Thoracic aorta (tissue), 2 donors: ENCODE results near the gene RAB37. TPM values are rescaled to one million over a fixed set of nuclear protein-coding genes. Genes with fewer than 3 reads are reported as not detected.

Source experiments
- ATAC-seq: fragments of 150-250 bp; one replicate; pipeline ENCODE4 v1.8.0; 2017; ENCODE audit warnings: low read depth; ENCODE audit not compliant: insufficient number of reproducible peaks, low FRiP score
- DNase-seq: peaks from one replicate; pipeline ENCODE4 v3.0.0-alpha.2; 2020; ENCODE audit warnings: low spot score
- H3K27ac ChIP-seq, 2 donors: fragments of 200-600 bp; sonication (generic); 1 replicate in 1 of 2; 2 replicates in 1 of 2; pipeline ENCODE4 v1.5.1; 2016; ENCODE audit warnings: mild to moderate bottlenecking in 2 of 2, moderate library complexity in 2 of 2
- H3K27me3 ChIP-seq: fragments of 200-600 bp; sonication (generic); replicated peaks from 2 replicates; pipeline ENCODE4 v1.6.0; 2016; ENCODE audit warnings: mild to moderate bottlenecking; ENCODE audit not compliant: insufficient read depth
- H3K36me3 ChIP-seq: fragments of 200-600 bp; sonication (generic); one replicate; pipeline ENCODE4 v1.5.1; 2016
- H3K4me1 ChIP-seq, 2 donors: fragments of 200-600 bp; sonication (generic); 1 replicate in 1 of 2; 2 replicates in 1 of 2; pipeline versions ENCODE4 v1.5.1 to v1.6.0; 2016; ENCODE audit warnings: low read depth in 2 of 2, mild to moderate bottlenecking in 1 of 2; ENCODE audit not compliant: control insufficient read depth in 1 of 2
- H3K4me3 ChIP-seq: fragments of 200-600 bp; sonication (generic); 2 replicates; pipeline ENCODE4 v1.5.1; 2016; ENCODE audit warnings: mild to moderate bottlenecking
- H3K9me3 ChIP-seq: fragments of 200-600 bp; sonication (generic); 2 replicates; pipeline ENCODE4 v1.5.1; 2016
- CTCF ChIP-seq: fragments of 200-600 bp; sonication (generic); IDR thresholded peaks from one replicate; pipeline ENCODE4 v1.5.1; 2019; ENCODE audit warnings: antibody characterized with exemption
- total RNA-seq, 2 donors: library from RNA; depleted of rRNA; stranded (reverse); fragments of >200 nt; gene quantifications; one replicate each; pipeline versions ENCODE4 v1.1.0 to v1.2.3, GENCODE V29; 2016

The RAB37 gene
- total RNA-seq, 2 donors from 2014 or later: 2.2 to 3.2 TPM

- Histone ChIP-seq H3K4me1 (peaks cover 15 to 25% of the 10 kb centered on the region in 2 donors), H3K27ac (peak overlapping the region; percentile 63 to 67), H3K4me3 (peak overlapping the region; percentile 93), H3K36me3 (peaks cover 26% of the 10 kb centered on the region), H3K9me3 (no peaks in the 10 kb centered on the region), H3K27me3 (no peaks in the 10 kb centered on the region)
- TF ChIP-seq CTCF: no peak
- ATAC-seq (no peak), DNase-seq (no peak)
Observed at GRCh38 chr17:74775409-74776043, 38.5 kb downstream of the RAB37 start.

GRCh38 chr17:74776044-74776962 lies 39.2 kb downstream of the RAB37 start, which contains the start of gene NAT9:
Gene NAT9 (minus strand): TSS chr17:74776345. CDS start chr17:74775698, 647 bp downstream.
- H3K27ac ChIP-seq: peak within 1 kb of the TSS; percentile 63 to 67
- peaks cover 15 to 25% of the 10 kb centered on the region in 2 donors for H3K4me1 ChIP-seq
- peak; percentile 93 for DNase-seq
- peak within 1 kb of the TSS; percentile 93 for H3K4me3 ChIP-seq
- H3K9me3 ChIP-seq: no peaks in the 10 kb centered on the region
- no peaks in the 10 kb centered on the region for H3K27me3 ChIP-seq
- TF ChIP-seq CTCF: no peak
- peak; percentile 65 for ATAC-seq
- H3K36me3 ChIP-seq: peaks cover 23% of the 10 kb centered on the region

GRCh38 chr17:74776990-74777389 lies 39.9 kb downstream of the RAB37 start:
- no peaks in the 10 kb centered on the region for H3K27me3 ChIP-seq
- H3K4me1 ChIP-seq: peaks cover 15 to 25% of the 10 kb centered on the region in 2 donors
- H3K27ac ChIP-seq: no peak overlapping the region
- peaks cover 16% of the 10 kb centered on the region for H3K36me3 ChIP-seq
- no peak for TF ChIP-seq CTCF
- DNase-seq (no peak), ATAC-seq (no peak)
- H3K4me3 ChIP-seq: peak overlapping the region; percentile 93
- H3K9me3 ChIP-seq: no peaks in the 10 kb centered on the region

- peaks cover 6% of the 10 kb centered on the region for H3K36me3 ChIP-seq
- ATAC-seq: no peak
- no peaks in the 10 kb centered on the region for H3K27me3 ChIP-seq
- H3K4me3 ChIP-seq: no peak overlapping the region
- no peaks in the 10 kb centered on the region for H3K9me3 ChIP-seq
- no peak for TF ChIP-seq CTCF
- peaks cover 15 to 25% of the 10 kb centered on the region in 2 donors for H3K4me1 ChIP-seq
- no peak for DNase-seq
- H3K27ac ChIP-seq: no peak overlapping the region
Observed at GRCh38 chr17:74777901-74778515, 41.0 kb downstream of the RAB37 start.

- Histone ChIP-seq H3K36me3 (no peaks in the 10 kb centered on the region), H3K27ac (no peak overlapping the region), H3K9me3 (no peaks in the 10 kb centered on the region), H3K27me3 (no peaks in the 10 kb centered on the region), H3K4me1 (peaks cover 15 to 25% of the 10 kb centered on the region in 2 donors), H3K4me3 (no peak overlapping the region)
- DNase-seq: no peak
- no peak for TF ChIP-seq CTCF
- no peak for ATAC-seq
Observed at GRCh38 chr17:74778960-74779359, 41.9 kb downstream of the RAB37 start.
